Peyer's patch (tissue), 4 donors: ENCODE measurements around the gene NPDC1.

Experiments used
- POLR2A ChIP-seq, 2 donors: fragments of 450-650 bp; IDR thresholded peaks; one replicate each; pipeline ENCODE4 v1.5.1; 2017; ENCODE audit warnings: antibody characterized with exemption in 2 of 2, mild to moderate bottlenecking in 2 of 2, moderate library complexity in 2 of 2
- TF ChIP-seq, protein P1 (sequence below), 6 experiments: fragments of 450-650 bp in 4 of 6; fragments of 200-600 bp in 2 of 6; sonication (generic) in 1 of 6; IDR thresholded peaks; one replicate each; pipeline ENCODE4 v1.5.1; 2017 to 2019; ENCODE audit warnings: antibody characterized with exemption in 6 of 6, mild to moderate bottlenecking in 3 of 6, moderate library complexity in 1 of 6

GRCh38 chr9:137030006-137030405 lies 16.0 kb downstream of the NPDC1 start:
- TF ChIP-seq, protein P1, sequence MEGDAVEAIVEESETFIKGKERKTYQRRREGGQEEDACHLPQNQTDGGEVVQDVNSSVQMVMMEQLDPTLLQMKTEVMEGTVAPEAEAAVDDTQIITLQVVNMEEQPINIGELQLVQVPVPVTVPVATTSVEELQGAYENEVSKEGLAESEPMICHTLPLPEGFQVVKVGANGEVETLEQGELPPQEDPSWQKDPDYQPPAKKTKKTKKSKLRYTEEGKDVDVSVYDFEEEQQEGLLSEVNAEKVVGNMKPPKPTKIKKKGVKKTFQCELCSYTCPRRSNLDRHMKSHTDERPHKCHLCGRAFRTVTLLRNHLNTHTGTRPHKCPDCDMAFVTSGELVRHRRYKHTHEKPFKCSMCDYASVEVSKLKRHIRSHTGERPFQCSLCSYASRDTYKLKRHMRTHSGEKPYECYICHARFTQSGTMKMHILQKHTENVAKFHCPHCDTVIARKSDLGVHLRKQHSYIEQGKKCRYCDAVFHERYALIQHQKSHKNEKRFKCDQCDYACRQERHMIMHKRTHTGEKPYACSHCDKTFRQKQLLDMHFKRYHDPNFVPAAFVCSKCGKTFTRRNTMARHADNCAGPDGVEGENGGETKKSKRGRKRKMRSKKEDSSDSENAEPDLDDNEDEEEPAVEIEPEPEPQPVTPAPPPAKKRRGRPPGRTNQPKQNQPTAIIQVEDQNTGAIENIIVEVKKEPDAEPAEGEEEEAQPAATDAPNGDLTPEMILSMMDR (IDR thresholded peaks at IDR 0.05), result no peak
- TF ChIP-seq POLR2A (IDR thresholded peaks at IDR 0.05), result no peak
